ENCODE results near the gene SMPD3.

DNA sequence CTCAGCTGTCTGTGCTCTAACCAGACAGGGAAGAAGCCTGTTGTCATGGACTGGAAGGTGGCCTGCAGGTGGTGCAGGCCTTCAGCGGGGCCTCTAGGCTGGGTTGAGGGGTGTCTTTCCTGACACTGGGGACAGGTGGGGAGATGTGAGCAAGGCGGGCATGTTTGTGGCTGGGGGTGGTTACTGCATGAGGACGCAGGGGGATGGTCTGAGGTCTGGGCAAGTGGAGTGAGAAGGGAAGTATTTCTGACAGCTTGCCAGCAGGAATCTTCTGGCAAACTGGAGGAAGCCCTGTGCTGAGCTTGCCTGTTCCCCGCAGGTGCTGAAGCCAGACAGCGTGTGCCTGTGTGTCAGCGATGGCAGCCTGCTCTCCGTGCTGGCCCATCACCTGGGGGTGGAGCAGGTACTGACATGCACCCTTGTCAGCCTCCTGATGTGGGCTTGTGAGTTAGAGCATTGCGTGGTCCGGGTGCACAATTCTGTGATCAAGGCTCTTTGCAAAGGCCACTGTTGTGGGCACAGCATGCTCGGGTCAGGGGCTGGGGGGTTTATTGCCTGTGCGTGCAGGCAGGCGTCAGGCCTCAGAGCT is 101.3 kb downstream of the SMPD3 start:
- TF ChIP-seq, protein P1, sequence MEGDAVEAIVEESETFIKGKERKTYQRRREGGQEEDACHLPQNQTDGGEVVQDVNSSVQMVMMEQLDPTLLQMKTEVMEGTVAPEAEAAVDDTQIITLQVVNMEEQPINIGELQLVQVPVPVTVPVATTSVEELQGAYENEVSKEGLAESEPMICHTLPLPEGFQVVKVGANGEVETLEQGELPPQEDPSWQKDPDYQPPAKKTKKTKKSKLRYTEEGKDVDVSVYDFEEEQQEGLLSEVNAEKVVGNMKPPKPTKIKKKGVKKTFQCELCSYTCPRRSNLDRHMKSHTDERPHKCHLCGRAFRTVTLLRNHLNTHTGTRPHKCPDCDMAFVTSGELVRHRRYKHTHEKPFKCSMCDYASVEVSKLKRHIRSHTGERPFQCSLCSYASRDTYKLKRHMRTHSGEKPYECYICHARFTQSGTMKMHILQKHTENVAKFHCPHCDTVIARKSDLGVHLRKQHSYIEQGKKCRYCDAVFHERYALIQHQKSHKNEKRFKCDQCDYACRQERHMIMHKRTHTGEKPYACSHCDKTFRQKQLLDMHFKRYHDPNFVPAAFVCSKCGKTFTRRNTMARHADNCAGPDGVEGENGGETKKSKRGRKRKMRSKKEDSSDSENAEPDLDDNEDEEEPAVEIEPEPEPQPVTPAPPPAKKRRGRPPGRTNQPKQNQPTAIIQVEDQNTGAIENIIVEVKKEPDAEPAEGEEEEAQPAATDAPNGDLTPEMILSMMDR (IDR thresholded peaks at IDR 0.05) = no peak
- TF ChIP-seq, protein P2, sequence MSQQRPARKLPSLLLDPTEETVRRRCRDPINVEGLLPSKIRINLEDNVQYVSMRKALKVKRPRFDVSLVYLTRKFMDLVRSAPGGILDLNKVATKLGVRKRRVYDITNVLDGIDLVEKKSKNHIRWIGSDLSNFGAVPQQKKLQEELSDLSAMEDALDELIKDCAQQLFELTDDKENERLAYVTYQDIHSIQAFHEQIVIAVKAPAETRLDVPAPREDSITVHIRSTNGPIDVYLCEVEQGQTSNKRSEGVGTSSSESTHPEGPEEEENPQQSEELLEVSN (IDR thresholded peaks at IDR 0.05; ENCODE audit: borderline replicate concordance, low read depth) = no peak
- TF ChIP-seq, protein P3, sequence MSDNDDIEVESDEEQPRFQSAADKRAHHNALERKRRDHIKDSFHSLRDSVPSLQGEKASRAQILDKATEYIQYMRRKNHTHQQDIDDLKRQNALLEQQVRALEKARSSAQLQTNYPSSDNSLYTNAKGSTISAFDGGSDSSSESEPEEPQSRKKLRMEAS (IDR thresholded peaks at IDR 0.05) = no peak
- TF ChIP-seq CEBPB (IDR thresholded peaks at IDR 0.05) = no peak
- TF ChIP-seq CBX2 (IDR thresholded peaks at IDR 0.05; ENCODE audit: borderline replicate concordance, low read depth) = no peak
- no peak for TF ChIP-seq SMC3 (IDR thresholded peaks at IDR 0.05)
- no peak for TF ChIP-seq EP300 (IDR thresholded peaks at IDR 0.05)
- TF ChIP-seq CHD2 (IDR thresholded peaks at IDR 0.05; ENCODE audit: low read length, partially characterized antibody) = no peak
- no peak for TF ChIP-seq RARB (CRISPR knock-in tag; IDR thresholded peaks at IDR 0.05)
- no peak for TF ChIP-seq TFCP2L1 (CRISPR knock-in tag; IDR thresholded peaks at IDR 0.05)
- no peak for TF ChIP-seq EHMT2 (IDR thresholded peaks at IDR 0.05; ENCODE audit: low read depth)
- TF ChIP-seq MAFK (IDR thresholded peaks at IDR 0.05; ENCODE audit: partially characterized antibody) = no peak
- no peak for TF ChIP-seq POLR2A (IDR thresholded peaks at IDR 0.05; ENCODE audit: low read length)
- TF ChIP-seq ZC3H11A (IDR thresholded peaks at IDR 0.05) = no peak
